Lung microvascular endothelial cell (primary cell): ENCODE results near the gene TRMT11. TPM values are rescaled to one million over a fixed set of nuclear protein-coding genes. Genes with fewer than 3 reads are reported as not detected.
A peak's percentile ranks its signal among the peaks of the same experiment; 100 is the strongest.
"Not testable (repeated sequence)": the region's sequence is repeated elsewhere in the genome, so short reads cannot be mapped to it uniquely, and the experiment has no call there.

Experiments used
- DNase-seq, 2 donors: peaks; one replicate each; pipeline versions ENCODE4 v3.0.0 to v3.0.0-alpha.2; 2010; ENCODE audit warnings: low read depth in 2 of 2
- total RNA-seq: library from RNA; depleted of rRNA; stranded (reverse); fragments of >200 nt; gene quantifications from 2 replicates; pipeline ENCODE4 v1.2.1, GENCODE V29; 2014

The TRMT11 gene
- total RNA-seq, 1 donor from 2014 or later = 8.9 TPM

- DNase-seq = peak; percentile 98 to 99
Observed at GRCh38 chr6:125956506-125957390, 29.6 kb upstream of the TRMT11 start, which contains the start of gene HINT3. HINT3 (plus strand) TSS chr6:125956770; CDS start chr6:125956978, 208 bp downstream.

GRCh38 chr6:125957391-125957693, 29.0 kb upstream of the TRMT11 start:
- DNase-seq = no peak

GRCh38 chr6:125957845-125958244, 28.5 kb upstream of the TRMT11 start:
- peak; percentile 31 to 46 for DNase-seq

GRCh38 chr6:125959041-125959440, 27.3 kb upstream of the TRMT11 start:
- DNase-seq = no peak

- DNase-seq = no peak
Observed at GRCh38 chr6:125961117-125961516, 25.2 kb upstream of the TRMT11 start.

- DNase-seq = no peak
Observed at GRCh38 chr6:125962900-125963497, 23.3 kb upstream of the TRMT11 start.

- no peak for DNase-seq
Observed at GRCh38 chr6:125963817-125964216, 22.5 kb upstream of the TRMT11 start.

GRCh38 chr6:125966569-125966968, 19.8 kb upstream of the TRMT11 start:
- no peak for DNase-seq

- no peak for DNase-seq
Observed at GRCh38 chr6:125968493-125968892, 17.8 kb upstream of the TRMT11 start.

GRCh38 chr6:125970760-125971159, 15.6 kb upstream of the TRMT11 start:
- no peak for DNase-seq

GRCh38 chr6:125972478-125972877, 13.9 kb upstream of the TRMT11 start:
- DNase-seq = not testable (repeated sequence)

GRCh38 chr6:125974214-125974866, 12.0 kb upstream of the TRMT11 start:
- peak; percentile 67 to 75 for DNase-seq

GRCh38 chr6:125979101-125979500, 7.2 kb upstream of the TRMT11 start:
- DNase-seq = no peak

GRCh38 chr6:125981571-125982185, 4.7 kb upstream of the TRMT11 start:
- DNase-seq = no peak

- DNase-seq = peak in 1 of 2 donors; percentile 41
Observed at GRCh38 chr6:125983246-125983945, 2.9 kb upstream of the TRMT11 start.

- DNase-seq = no peak
Observed at GRCh38 chr6:125984311-125984710, 2.0 kb upstream of the TRMT11 start.

GRCh38 chr6:125985522-125985921, 818 bp upstream of the TRMT11 start:
- no peak for DNase-seq

- no peak for DNase-seq
Observed at GRCh38 chr6:125985979-125986300, 400 bp upstream of the TRMT11 start.

GRCh38 chr6:125987026-125987617, 782 bp downstream of the TRMT11 start:
- DNase-seq = peak in 1 of 2 donors; percentile 23

GRCh38 chr6:125988280-125988679, 1.9 kb downstream of the TRMT11 start:
- DNase-seq = no peak

GRCh38 chr6:125989631-125990030, 3.3 kb downstream of the TRMT11 start:
- peak; percentile 35 to 68 for DNase-seq
